Neuronal stem cell (in vitro differentiated cells): ENCODE data around the gene C15orf39.

Experiments used
- DNase-seq: peaks from one replicate; pipeline ENCODE4 v3.0.0-alpha.2; 2013; ENCODE audit warnings: low spot score
- H2AFZ ChIP-seq: one replicate; pipeline ENCODE4 v1.6.1; 2013; ENCODE audit warnings: mild to moderate bottlenecking, low read length, inconsistent platforms
- H2AK5ac ChIP-seq: 2 replicates; pipeline ENCODE4 v1.6.1; 2013; ENCODE audit warnings: low read depth, mild to moderate bottlenecking, inconsistent platforms, low read length, moderate library complexity, mixed read lengths
- H2BK120ac ChIP-seq: 2 replicates; pipeline ENCODE4 v1.6.1; 2013; ENCODE audit warnings: low read depth, mild to moderate bottlenecking, inconsistent platforms, low read length, moderate library complexity, mixed read lengths
- H2BK12ac ChIP-seq: one replicate; pipeline ENCODE4 v1.6.1; 2013; ENCODE audit warnings: low read length, inconsistent platforms
- H2BK15ac ChIP-seq: 2 replicates; pipeline ENCODE4 v1.6.1; 2013; ENCODE audit warnings: mild to moderate bottlenecking, low read length, inconsistent platforms, mixed read lengths
- H2BK5ac ChIP-seq: one replicate; pipeline ENCODE4 v1.6.1; 2013; ENCODE audit warnings: inconsistent platforms, mild to moderate bottlenecking, low read length, moderate library complexity
- H3K14ac ChIP-seq: one replicate; pipeline ENCODE4 v1.6.1; 2013; ENCODE audit warnings: low read length, inconsistent platforms
- H3K18ac ChIP-seq: 2 replicates; pipeline ENCODE4 v1.6.1; 2013; ENCODE audit warnings: low read length, inconsistent platforms
- H3K23ac ChIP-seq: 2 replicates; pipeline ENCODE4 v1.6.1; 2013; ENCODE audit warnings: low read depth, mild to moderate bottlenecking, mixed read lengths, low read length, inconsistent platforms; ENCODE audit not compliant: poor library complexity
- H3K27ac ChIP-seq: replicated peaks from 3 replicates; pipeline ENCODE4 v1.5.1; 2013; ENCODE audit warnings: low read length, inconsistent platforms
- H3K27me3 ChIP-seq, 3 experiments: 2 replicates each; pipeline ENCODE4 v1.6.1; 2013; ENCODE audit warnings: low read length in 3 of 3, mild to moderate bottlenecking in 2 of 3, inconsistent platforms in 1 of 3, low read depth in 1 of 3, mixed read lengths in 1 of 3, moderate library complexity in 1 of 3; ENCODE audit not compliant: control insufficient read depth in 3 of 3, insufficient read depth in 3 of 3
- H3K36me3 ChIP-seq, 2 donors: replicated peaks in 1 of 2; 2 replicates each; pipeline ENCODE4 v1.6.1; 2013; ENCODE audit warnings: low read length in 2 of 2; ENCODE audit not compliant: control insufficient read depth in 2 of 2, insufficient read depth in 2 of 2
- H3K4ac ChIP-seq: 2 replicates; pipeline ENCODE4 v1.6.1; 2013; ENCODE audit warnings: inconsistent platforms, mild to moderate bottlenecking, low read length, moderate library complexity
- H3K4me1 ChIP-seq, 2 donors: 1 replicate in 1 of 2; 2 replicates in 1 of 2; pipeline ENCODE4 v1.6.1; 2013; ENCODE audit warnings: low read length in 2 of 2, low read depth in 1 of 2; ENCODE audit not compliant: control insufficient read depth in 2 of 2, insufficient read depth in 1 of 2
- H3K4me2 ChIP-seq: one replicate; pipeline ENCODE4 v1.6.1; 2013; ENCODE audit warnings: mild to moderate bottlenecking, low read length, inconsistent platforms; ENCODE audit not compliant: insufficient read depth, poor library complexity, severe bottlenecking
- H3K4me3 ChIP-seq, 2 donors: 2 replicates each; pipeline ENCODE4 v1.5.1; 2013; ENCODE audit warnings: low read length in 2 of 2, mild to moderate bottlenecking in 2 of 2, inconsistent platforms in 1 of 2, moderate library complexity in 1 of 2
- H3K79me1 ChIP-seq: one replicate; pipeline ENCODE4 v1.6.1; 2013; ENCODE audit warnings: low read depth, mild to moderate bottlenecking, inconsistent platforms, low read length, moderate library complexity
- H3K9ac ChIP-seq: one replicate; pipeline ENCODE4 v1.6.1; 2013; ENCODE audit warnings: mild to moderate bottlenecking, low read depth, low read length, inconsistent platforms; ENCODE audit not compliant: poor library complexity
- H3K9me3 ChIP-seq, 2 donors: replicated peaks in 1 of 2; 2 replicates each; pipeline versions ENCODE3 to v1.6.1; 2013; ENCODE audit warnings: low read length in 2 of 2, mild to moderate bottlenecking in 2 of 2, inconsistent platforms in 1 of 2, low read depth in 1 of 2, mixed read lengths in 1 of 2, moderate library complexity in 1 of 2; ENCODE audit not compliant: control insufficient read depth in 2 of 2, insufficient read depth in 1 of 2
- H4K8ac ChIP-seq: one replicate; pipeline ENCODE4 v1.6.1; 2013; ENCODE audit warnings: low read depth, mild to moderate bottlenecking, inconsistent platforms, low read length, moderate library complexity
- H4K91ac ChIP-seq: one replicate; pipeline ENCODE4 v1.6.1; 2013; ENCODE audit warnings: low read length, low read depth, mild to moderate bottlenecking, inconsistent platforms; ENCODE audit not compliant: poor library complexity
- WGBS, 2 donors: extraction: QIAGEN DNeasy Blood & Tissue Kit; methylation state at CpG; one replicate each; pipeline ENCODE4 v1.1.7; 2013; ENCODE audit warnings: missing lambda C conversion rate in 2 of 2, mixed read lengths in 1 of 2; ENCODE audit not compliant: insufficient read length in 2 of 2, insufficient replicate concordance in 1 of 2; ENCODE audit errors: extremely low coverage in 2 of 2; 5-methylcytosine and 5-hydroxymethylcytosine counted together

C15orf39 gene

DNA sequence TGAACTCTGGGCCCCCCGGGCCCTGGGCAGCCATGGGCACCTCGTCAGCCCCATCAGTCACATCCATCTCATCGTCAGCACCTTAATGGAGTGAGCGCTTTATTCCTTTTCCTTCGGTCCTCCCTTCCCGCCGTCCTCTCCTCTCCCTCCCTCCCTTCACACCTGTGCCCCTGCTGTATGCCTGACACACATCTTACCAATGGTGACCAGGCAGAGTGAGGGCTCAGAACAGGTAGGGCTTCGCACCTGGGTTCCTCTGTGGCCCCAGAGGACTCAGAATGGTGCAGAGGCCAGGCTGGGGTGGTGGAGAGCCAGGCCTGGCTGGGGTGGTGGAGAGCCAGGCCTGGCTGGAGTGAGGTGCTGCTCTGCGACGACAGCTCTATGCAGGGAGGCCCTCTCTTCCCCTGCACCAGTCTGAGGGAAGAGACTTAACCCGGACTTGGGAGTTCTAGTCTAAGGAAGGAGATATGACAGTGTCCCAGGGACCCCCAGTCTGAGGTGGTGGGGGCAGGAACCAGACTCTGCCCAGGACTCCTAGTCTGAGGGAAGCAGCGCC lies 11.6 kb downstream of the C15orf39 start:
- WGBS, 2 donors, result no CpG with 5 or more reads among the region's 12 CpGs
- peaks cover 7% of the 10 kb centered on the region for H3K79me1 ChIP-seq
- H3K4ac ChIP-seq, result no peak overlapping the region
- H3K4me3 ChIP-seq, result no peak overlapping the region
- H3K27me3 ChIP-seq, result no peaks in the 10 kb centered on the region
- H3K9ac ChIP-seq, result no peak overlapping the region
- H3K9me3 ChIP-seq, result no peaks in the 10 kb centered on the region
- no peak overlapping the region for H2BK120ac ChIP-seq
- no peak overlapping the region for H3K18ac ChIP-seq
- H3K4me2 ChIP-seq, result no peak overlapping the region
- H3K4me1 ChIP-seq, result no peaks in the 10 kb centered on the region
- no peak overlapping the region for H3K27ac ChIP-seq
- no peak overlapping the region for H2AFZ ChIP-seq
- H2BK12ac ChIP-seq, result no peak overlapping the region
- no peak overlapping the region for H3K14ac ChIP-seq
- no peak overlapping the region for H2BK5ac ChIP-seq
- H2BK15ac ChIP-seq, result no peak overlapping the region
- H2AK5ac ChIP-seq, result no peak overlapping the region
- no peak overlapping the region for H4K8ac ChIP-seq
- H3K23ac ChIP-seq, result no peak overlapping the region
- DNase-seq, result no peak
- peaks cover 32 to 54% of the 10 kb centered on the region in 2 donors for H3K36me3 ChIP-seq
- H4K91ac ChIP-seq, result no peak overlapping the region

DNA sequence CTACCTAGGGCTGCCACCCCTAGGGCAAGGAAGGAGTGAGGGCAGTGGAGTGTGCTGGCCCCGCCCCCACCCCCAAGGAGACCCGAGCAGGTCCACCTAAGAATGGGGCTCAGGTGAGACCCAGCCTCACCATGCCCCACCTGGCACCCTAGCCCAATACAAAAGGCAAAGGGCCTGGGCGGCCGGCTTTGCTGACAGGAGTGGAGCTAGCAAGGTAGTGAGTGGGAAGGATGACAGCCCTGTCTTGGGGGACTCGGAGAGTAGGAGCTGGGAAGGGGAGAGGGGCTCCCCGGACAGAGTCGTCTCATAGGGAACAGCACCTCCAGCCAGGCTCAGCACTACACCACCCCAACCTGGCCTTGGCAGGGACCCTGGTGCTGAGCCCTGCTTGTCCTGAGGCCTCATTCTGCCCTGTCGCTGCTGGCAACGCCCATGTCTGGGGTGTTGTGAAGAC lies 12.1 kb downstream of the C15orf39 start:
- H3K23ac ChIP-seq, result no peak overlapping the region
- H3K4me2 ChIP-seq, result no peak overlapping the region
- H4K8ac ChIP-seq, result no peak overlapping the region
- no peak overlapping the region for H2BK12ac ChIP-seq
- H2AFZ ChIP-seq, result no peak overlapping the region
- H2BK5ac ChIP-seq, result no peak overlapping the region
- no peak overlapping the region for H3K4me3 ChIP-seq
- H3K18ac ChIP-seq, result no peak overlapping the region
- no peaks in the 10 kb centered on the region for H3K4me1 ChIP-seq
- H3K9me3 ChIP-seq, result no peaks in the 10 kb centered on the region
- WGBS, 2 donors, result no CpG with 5 or more reads among the region's 9 CpGs
- no peaks in the 10 kb centered on the region for H3K27me3 ChIP-seq
- DNase-seq, result no peak
- no peak overlapping the region for H2BK15ac ChIP-seq
- no peak overlapping the region for H3K9ac ChIP-seq
- H2BK120ac ChIP-seq, result no peak overlapping the region
- no peak overlapping the region for H4K91ac ChIP-seq
- no peak overlapping the region for H3K14ac ChIP-seq
- H3K4ac ChIP-seq, result no peak overlapping the region
- peaks cover 28 to 49% of the 10 kb centered on the region in 2 donors for H3K36me3 ChIP-seq
- H3K79me1 ChIP-seq, result peaks cover 2% of the 10 kb centered on the region
- H3K27ac ChIP-seq, result no peak overlapping the region
- no peak overlapping the region for H2AK5ac ChIP-seq

DNA sequence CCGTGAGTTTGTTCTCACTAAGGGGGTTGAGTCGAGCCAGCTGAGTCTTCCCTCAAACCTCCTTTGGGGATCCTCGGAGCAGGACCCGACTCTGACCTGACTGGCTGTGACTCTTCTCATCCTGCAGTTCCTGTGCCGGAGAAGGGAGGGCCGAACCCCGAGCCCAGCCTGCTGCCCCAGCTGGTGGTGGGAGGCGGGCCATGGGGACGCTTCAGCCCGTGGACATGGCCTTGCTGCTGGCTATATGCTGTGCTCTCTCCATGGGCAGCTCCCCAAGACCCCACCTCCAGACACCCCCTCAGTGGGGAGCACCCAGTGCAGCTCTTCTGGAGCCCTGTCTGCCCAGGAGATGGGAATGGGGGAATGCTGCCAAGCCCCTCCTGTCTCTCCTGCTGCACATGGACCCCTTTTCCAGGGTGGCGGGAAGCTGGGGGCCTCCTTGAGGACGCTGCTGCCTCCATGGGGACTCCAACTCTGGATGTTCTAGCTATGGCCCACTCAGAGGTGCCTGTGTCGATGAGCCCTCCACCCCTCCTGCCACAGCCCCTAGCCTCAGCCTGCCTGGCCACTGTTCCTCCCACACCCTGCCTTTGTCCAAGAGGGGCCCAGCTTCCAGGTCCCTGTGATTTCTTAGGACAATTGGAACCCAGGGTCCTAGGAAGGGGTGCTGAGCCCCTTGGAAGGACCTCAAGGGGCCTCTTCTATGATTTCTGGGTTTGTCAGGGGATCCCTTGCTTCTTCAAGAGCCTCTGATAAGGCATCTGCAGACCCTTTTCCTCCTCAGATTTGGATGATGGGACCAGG lies 12.8 kb downstream of the C15orf39 start:
- Histone ChIP-seq H3K4me2 (no peak overlapping the region), H3K4me1 (no peaks in the 10 kb centered on the region), H2BK15ac (no peak overlapping the region), H3K14ac (no peak overlapping the region), H2BK12ac (no peak overlapping the region), H3K27ac (no peak overlapping the region), H3K4me3 (no peak overlapping the region), H3K4ac (no peak overlapping the region), H3K18ac (no peak overlapping the region), H3K9me3 (no peaks in the 10 kb centered on the region), H3K9ac (no peak overlapping the region), H4K8ac (no peak overlapping the region), H3K36me3 (peaks cover 25 to 42% of the 10 kb centered on the region in 2 donors), H3K79me1 (peaks cover 2% of the 10 kb centered on the region), H4K91ac (no peak overlapping the region), H3K23ac (peak overlapping the region; percentile 10), H2AFZ (no peak overlapping the region), H3K27me3 (no peaks in the 10 kb centered on the region), H2BK120ac (no peak overlapping the region), H2AK5ac (no peak overlapping the region), H2BK5ac (no peak overlapping the region)
- no peak for DNase-seq
- whole genome bisulfite sequencing, 2 donors, result no CpG with 5 or more reads among the region's 13 CpGs

DNA sequence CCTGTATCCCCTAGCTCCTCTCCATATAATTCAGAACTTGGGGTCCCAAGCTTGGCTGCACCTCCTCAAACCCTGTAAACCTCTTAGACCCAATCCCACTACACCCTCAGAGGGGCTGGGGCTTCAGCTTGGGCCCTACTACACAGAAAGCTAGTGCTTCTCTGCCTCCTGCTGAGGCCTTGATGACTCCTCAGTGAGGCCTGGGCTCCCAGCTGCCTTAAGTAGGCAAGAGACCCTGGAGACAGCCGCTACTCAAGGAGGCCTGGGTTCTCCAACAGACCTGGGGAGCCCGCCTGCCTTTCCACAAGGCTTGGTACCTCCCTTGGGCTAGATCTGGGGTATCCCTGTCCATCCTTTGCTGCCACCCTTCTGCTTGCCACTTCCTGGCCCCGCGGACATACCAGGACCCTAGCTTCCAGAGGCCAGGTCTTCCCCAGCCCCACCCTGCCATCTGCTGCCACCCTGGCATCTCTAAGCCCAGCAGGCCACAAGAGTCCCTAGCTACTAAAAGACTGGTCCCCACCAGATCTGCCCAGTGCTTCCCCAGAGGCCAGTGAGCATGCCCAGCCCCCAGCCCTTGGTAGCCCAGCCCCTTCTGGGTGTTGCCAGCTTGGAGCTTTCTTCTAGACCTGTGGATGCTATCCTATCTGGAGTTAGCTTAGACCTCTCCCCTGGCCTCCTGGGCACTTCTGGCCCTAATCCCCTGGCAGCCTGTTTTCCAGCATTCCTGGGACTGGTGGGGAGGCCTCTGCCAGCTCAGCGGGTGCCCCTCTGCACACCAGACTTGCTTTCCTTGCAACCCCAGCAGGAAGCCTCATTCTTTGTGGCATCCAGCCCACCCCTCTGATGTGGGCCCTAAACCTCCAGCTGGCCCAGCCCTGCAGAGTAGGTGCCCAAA lies 13.7 kb downstream of the C15orf39 start:
- H2BK12ac ChIP-seq, result no peak overlapping the region
- no peaks in the 10 kb centered on the region for H3K4me1 ChIP-seq
- no peak overlapping the region for H3K4ac ChIP-seq
- no peaks in the 10 kb centered on the region for H3K9me3 ChIP-seq
- H3K9ac ChIP-seq, result no peak overlapping the region
- DNase-seq, result no peak
- peaks cover 22 to 33% of the 10 kb centered on the region in 2 donors for H3K36me3 ChIP-seq
- peak overlapping the region; percentile 19 for H3K18ac ChIP-seq
- H3K79me1 ChIP-seq, result peaks cover 2% of the 10 kb centered on the region
- no peak overlapping the region for H3K4me2 ChIP-seq
- WGBS, 2 donors, result no CpG with 5 or more reads among the region's 5 CpGs
- no peak overlapping the region for H3K27ac ChIP-seq
- H2BK5ac ChIP-seq, result no peak overlapping the region
- H2AFZ ChIP-seq, result no peak overlapping the region
- H4K91ac ChIP-seq, result no peak overlapping the region
- H2BK15ac ChIP-seq, result no peak overlapping the region
- no peak overlapping the region for H2BK120ac ChIP-seq
- no peaks in the 10 kb centered on the region for H3K27me3 ChIP-seq
- H3K4me3 ChIP-seq, result no peak overlapping the region
- no peak overlapping the region for H3K23ac ChIP-seq
- peak overlapping the region; percentile 6 for H4K8ac ChIP-seq
- H3K14ac ChIP-seq, result no peak overlapping the region
- H2AK5ac ChIP-seq, result no peak overlapping the region
